GM10248 (cell line): ENCODE results near the gene C9orf78.

ENCODE experiments used
- CTCF ChIA-PET: fragments of 300-600 bp; sonication (Branson Sonifier 250); formaldehyde crosslinking; extraction: SDS; loops from one replicate; lab custom pipeline; 2021; ENCODE audit warnings: antibody characterized with exemption; lab: Yijun Ruan, JAX
- POLR2A ChIA-PET: fragments of 350-650 bp; sonication (Branson Sonifier 250); formaldehyde crosslinking; extraction: SDS; loops from one replicate; lab custom pipeline; 2020; ENCODE audit warnings: antibody characterized with exemption; lab: Yijun Ruan, JAX
- DNase-seq: peaks from one replicate; pipeline ENCODE4 v3.0.0; 2012; ENCODE audit errors: extremely low spot score
- TF ChIP-seq, protein P1 (sequence below): IDR thresholded peaks from 2 replicates; pipeline ENCODE4 v1.5.1; 2012; ENCODE audit warnings: mild to moderate bottlenecking, low read depth; ENCODE audit errors: extremely low read depth, missing control alignments, control extremely low read depth

C9orf78 gene

DNA sequence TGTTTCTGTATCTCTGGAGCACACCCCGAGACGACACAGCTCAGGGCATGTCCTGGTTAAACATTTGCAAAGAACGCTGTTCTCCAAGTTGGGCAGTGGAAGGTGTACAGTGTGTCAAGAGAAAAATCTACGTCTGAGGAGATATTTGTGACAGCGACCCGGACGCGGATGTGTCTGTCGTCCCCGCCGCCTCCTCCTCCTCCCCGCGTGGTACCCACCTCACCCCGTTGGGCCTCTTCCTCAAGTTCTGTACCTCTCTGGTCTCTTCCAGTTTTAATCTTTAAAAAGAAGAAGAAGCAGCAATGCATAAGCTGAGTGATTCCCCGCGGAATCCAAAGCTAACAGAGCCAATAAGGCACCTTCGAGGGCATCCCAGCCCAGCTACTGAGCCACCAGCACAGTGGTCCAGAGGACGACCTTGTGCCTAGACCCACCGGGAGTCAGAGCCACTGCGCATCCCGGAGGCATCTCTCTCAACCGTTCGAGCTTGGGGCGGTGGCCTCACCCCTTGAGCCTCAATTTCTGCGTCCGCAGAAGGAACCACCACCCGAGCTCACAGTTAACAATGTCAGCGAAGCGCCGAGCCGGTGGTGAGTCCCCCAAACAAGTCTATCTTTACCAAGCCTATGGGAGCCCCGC, 467 bp downstream of the C9orf78 start:
- POLR2A ChIA-PET, result interaction anchor here (0.5 to 0.9 kb wide), 2 partner anchors 9 to 203 kb away, joined by 5 read pairs; no protein-coding TSS in a partner anchor
- CTCF ChIA-PET, result interaction anchor here (1.4 kb wide), 1 partner anchor 8 kb away, joined by 4 read pairs; no protein-coding TSS in a partner anchor
- no peak for DNase-seq
- TF ChIP-seq, protein P1, sequence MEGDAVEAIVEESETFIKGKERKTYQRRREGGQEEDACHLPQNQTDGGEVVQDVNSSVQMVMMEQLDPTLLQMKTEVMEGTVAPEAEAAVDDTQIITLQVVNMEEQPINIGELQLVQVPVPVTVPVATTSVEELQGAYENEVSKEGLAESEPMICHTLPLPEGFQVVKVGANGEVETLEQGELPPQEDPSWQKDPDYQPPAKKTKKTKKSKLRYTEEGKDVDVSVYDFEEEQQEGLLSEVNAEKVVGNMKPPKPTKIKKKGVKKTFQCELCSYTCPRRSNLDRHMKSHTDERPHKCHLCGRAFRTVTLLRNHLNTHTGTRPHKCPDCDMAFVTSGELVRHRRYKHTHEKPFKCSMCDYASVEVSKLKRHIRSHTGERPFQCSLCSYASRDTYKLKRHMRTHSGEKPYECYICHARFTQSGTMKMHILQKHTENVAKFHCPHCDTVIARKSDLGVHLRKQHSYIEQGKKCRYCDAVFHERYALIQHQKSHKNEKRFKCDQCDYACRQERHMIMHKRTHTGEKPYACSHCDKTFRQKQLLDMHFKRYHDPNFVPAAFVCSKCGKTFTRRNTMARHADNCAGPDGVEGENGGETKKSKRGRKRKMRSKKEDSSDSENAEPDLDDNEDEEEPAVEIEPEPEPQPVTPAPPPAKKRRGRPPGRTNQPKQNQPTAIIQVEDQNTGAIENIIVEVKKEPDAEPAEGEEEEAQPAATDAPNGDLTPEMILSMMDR, result no peak

DNA sequence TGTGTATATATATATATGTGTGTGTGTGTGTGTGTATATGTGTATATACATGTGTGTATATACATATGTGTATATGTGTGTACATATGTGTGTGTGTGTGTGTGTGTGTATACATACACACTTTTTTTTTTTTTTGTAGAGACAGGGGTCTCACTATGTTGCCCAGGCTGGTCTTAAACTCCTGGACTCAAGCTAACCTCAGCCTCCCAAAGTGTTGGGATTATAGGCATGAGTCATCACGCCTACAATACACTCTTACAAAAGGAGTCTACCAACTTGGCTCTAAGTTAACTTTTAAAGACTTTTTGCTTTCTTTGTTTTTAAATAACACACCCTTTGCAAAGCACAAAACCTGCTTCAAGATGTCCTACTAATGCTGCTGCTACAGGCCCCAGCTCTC, 2.1 kb downstream of the C9orf78 start:
- no peak for DNase-seq
- POLR2A ChIA-PET, result no interaction called here
- TF ChIP-seq, protein P1, result no peak
- CTCF ChIA-PET, result no interaction called here

DNA sequence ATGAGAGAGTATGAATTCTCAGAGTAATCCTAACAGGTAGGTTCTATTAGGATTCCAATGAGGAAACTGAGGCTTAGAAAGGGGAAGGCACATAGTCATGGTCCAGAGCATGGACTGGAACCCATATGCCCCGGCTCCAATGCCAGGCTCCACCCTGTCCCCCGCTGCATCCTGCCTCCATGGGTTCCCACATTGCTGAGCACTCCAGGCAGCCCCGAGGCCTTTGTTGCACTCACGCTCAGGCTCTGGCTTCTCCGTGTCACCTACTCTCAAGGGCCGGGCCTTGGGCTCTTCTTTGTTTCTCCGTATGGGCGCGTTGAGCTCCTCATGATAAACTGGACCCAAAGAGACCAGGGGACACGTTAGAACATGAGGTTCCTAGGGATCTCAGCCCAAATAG, 6.1 kb downstream of the C9orf78 start:
- TF ChIP-seq, protein P1, result no peak
- ChIA-PET POLR2A (interaction anchor here (0.6 kb wide), 1 partner anchor 751 kb away, joined by 4 read pairs; the partner anchor contains the start of gene FUBP3), CTCF (no interaction called here)
- no peak for DNase-seq

DNA sequence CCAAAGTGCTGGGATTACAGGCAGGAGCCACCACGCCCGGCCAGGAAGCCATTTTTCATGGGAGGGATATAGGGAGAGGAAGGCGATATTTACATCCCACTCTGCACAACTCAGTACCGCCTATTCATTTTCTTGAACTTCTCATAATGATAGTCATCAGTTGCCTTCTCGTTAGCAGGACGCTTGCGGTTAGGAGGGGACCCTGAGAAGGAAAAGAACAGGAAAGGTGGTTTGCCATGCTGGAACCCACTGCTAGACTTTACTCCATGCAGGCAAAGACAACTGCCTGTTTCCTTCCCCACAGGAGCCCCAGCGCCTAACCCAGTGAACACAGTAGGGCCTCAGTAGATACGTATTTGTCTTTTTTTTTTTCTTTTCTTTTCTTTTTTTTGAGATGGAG, 7.0 kb downstream of the C9orf78 start:
- no peak for DNase-seq
- TF ChIP-seq, protein P1, result no peak
- ChIA-PET CTCF (no interaction called here), POLR2A (no interaction called here)

DNA sequence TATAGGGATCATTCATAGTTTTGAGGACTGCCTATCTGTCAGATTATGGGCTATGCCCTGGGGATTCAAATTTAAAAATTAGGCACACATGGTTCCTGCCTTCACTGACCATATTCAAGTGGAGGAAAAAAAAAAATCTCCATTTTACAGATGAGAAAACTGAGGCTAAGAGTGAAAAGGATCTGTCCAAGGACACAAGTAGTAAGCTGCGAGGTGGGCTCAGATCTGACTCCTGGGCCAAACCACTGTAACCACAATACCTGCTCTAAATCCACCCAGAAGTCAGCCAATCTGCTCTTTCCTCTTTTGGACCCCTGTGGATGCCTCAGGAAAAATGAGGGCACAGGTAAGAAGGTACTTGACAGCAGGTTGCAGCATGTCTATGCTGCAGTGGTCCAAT, 8.3 kb downstream of the C9orf78 start:
- DNase-seq, result no peak
- POLR2A ChIA-PET, result interaction anchor here (0.5 to 1.3 kb wide), 2 partner anchors 8 to 29 kb away, joined by 3 to 5 read pairs; partner anchors contain the start of gene C9orf78
- CTCF ChIA-PET, result interaction anchor here (1.0 to 1.9 kb wide), 3 partner anchors 8 to 78 kb away, joined by 3 to 4 read pairs (median 3); partner anchors contain the start of genes C9orf78 and USP20
- TF ChIP-seq, protein P1, result no peak

DNA sequence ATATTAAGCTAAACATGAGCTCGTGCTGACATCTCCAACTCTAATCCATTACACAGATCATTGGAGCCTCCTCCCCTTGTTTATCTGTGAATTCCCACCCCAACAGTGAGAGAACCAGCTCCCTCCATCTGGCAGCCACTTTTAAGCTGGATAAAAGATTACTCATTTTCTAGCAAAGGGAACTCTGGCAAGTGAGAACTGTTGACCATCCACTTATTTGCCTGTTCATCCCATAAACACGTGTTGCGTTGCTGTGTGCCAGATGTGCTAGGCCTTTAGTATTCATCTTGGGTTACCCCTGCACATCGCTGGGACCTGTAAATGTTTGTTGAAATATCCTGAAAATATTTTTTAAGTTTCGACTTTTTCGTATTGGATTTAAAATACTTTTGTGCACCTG, 8.7 kb downstream of the C9orf78 start:
- no peak for DNase-seq
- ChIA-PET POLR2A (interaction anchor here (0.5 to 1.3 kb wide), 3 partner anchors 8 to 29 kb away, joined by 3 to 7 read pairs (median 5); partner anchors contain the start of gene C9orf78), CTCF (interaction anchor here (1.3 to 1.9 kb wide), 2 partner anchors 9 to 79 kb away, joined by 3 to 4 read pairs; partner anchors contain the start of genes C9orf78 and USP20)
- TF ChIP-seq, protein P1, result no peak
